ENCODE measurements around the gene LCOR.

Gene LCOR

GRCh38 chr10:96988426-96988825 lies 156.3 kb downstream of the LCOR start:
- DNase-seq (ENCODE audit: low read depth) = no peak
- no peak overlapping the region for H3K4me3 ChIP-seq (ENCODE audit: low read depth, low read length)
- no peak for TF ChIP-seq CTCF (IDR thresholded peaks at IDR 0.05; ENCODE audit: control insufficient read depth, extremely low read depth, insufficient read depth)

- no peak overlapping the region for H3K4me3 ChIP-seq (ENCODE audit: low read depth, low read length)
- no peak for TF ChIP-seq CTCF (IDR thresholded peaks at IDR 0.05; ENCODE audit: control insufficient read depth, extremely low read depth, insufficient read depth)
- DNase-seq (ENCODE audit: low read depth) = no peak
These were observed 159.3 kb downstream of the LCOR start for GRCh38 chr10:96991313-96991841.

- no peak for TF ChIP-seq CTCF (IDR thresholded peaks at IDR 0.05; ENCODE audit: control insufficient read depth, extremely low read depth, insufficient read depth)
- no peak overlapping the region for H3K4me3 ChIP-seq (ENCODE audit: low read depth, low read length)
- no peak for DNase-seq (ENCODE audit: low read depth)
These were observed 160.6 kb downstream of the LCOR start for GRCh38 chr10:96992721-96993120.

- peak; percentile 80 for DNase-seq (ENCODE audit: low read depth)
- no peak overlapping the region for H3K4me3 ChIP-seq (ENCODE audit: low read depth, low read length)
- peak; percentile 24; the same call in 1 of the 2 replicates for TF ChIP-seq CTCF (IDR thresholded peaks at IDR 0.05; ENCODE audit: control insufficient read depth, extremely low read depth, insufficient read depth)
These were observed 163.8 kb downstream of the LCOR start for GRCh38 chr10:96995851-96996250.

GRCh38 chr10:96996275-96996965 lies 164.3 kb downstream of the LCOR start:
- H3K4me3 ChIP-seq (ENCODE audit: low read depth, low read length) = no peak overlapping the region
- TF ChIP-seq CTCF (IDR thresholded peaks at IDR 0.05; ENCODE audit: control insufficient read depth, extremely low read depth, insufficient read depth) = no peak
- no peak for DNase-seq (ENCODE audit: low read depth)

DNA sequence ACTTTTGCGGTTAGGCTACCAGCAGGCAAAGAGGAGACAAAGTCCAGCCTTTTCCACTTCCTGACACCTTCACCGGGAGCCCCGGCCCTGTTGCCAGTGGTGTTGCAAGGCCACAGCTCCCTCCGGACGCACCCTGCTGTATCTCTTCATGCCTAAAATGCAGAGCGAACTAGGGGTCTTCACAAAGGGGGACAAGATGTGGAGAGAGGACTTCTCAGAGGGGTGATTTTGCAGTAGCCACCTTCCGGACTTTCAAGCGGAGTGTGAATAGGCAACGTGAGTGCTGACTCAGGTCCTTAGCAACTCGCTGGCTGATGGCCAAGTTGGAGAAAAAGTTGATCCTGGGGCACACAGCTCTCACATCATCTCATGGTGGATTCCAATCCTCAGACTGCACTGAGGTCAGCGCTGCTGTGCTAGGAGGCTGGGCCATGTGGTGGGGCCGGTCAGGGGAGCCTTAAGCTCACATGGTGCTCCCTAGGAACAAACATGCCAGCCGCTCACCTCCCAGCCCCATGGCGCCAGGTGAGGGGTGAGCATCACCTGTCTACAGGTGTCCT lies 166.3 kb downstream of the LCOR start:
- no peak for DNase-seq (ENCODE audit: low read depth)

More for the DNA sequence above, 166.3 kb downstream of the LCOR start:
- no peak for TF ChIP-seq CTCF (IDR thresholded peaks at IDR 0.05; ENCODE audit: control insufficient read depth, extremely low read depth, insufficient read depth)
- no peak overlapping the region for H3K4me3 ChIP-seq (ENCODE audit: low read depth, low read length)

All from LNCaP clone FGC (cell line).